CD8-positive, alpha-beta memory T cell (primary cell): ENCODE data around the gene DPY19L1. TPM values are rescaled to one million over a fixed set of nuclear protein-coding genes. Genes with fewer than 3 reads are reported as not detected.
"Not testable (repeated sequence)": the region's sequence is repeated elsewhere in the genome, so short reads cannot be mapped to it uniquely, and the experiment has no call there.

ENCODE experiments used
- CTCF ChIA-PET: fragments of 350-600 bp; sonication (Branson Sonifier 250); formaldehyde crosslinking; loops from one replicate; lab custom pipeline; 2021; ENCODE audit warnings: antibody characterized with exemption; lab: Charles Lee
- POLR2A ChIA-PET: fragments of 350-600 bp; sonication (Branson Sonifier 250); formaldehyde crosslinking; loops from one replicate; lab custom pipeline; 2021; ENCODE audit warnings: antibody characterized with exemption; lab: Charles Lee
- DNase-seq, 5 donors: peaks; one replicate each; pipeline versions ENCODE4 v3.0.0 to v3.0.0-alpha.2; 2020 to 2022; ENCODE audit warnings: mixed read lengths in 1 of 5
- H3K27ac ChIP-seq: one replicate; pipeline ENCODE4 v1.7.0; 2013; ENCODE audit warnings: low read depth, mild to moderate bottlenecking, low read length, moderate library complexity
- H3K27me3 ChIP-seq: 2 replicates; pipeline ENCODE4 v1.7.0; 2013; ENCODE audit warnings: low read length, mild to moderate bottlenecking; ENCODE audit not compliant: insufficient read depth, poor library complexity, severe bottlenecking
- H3K36me3 ChIP-seq: 2 replicates; pipeline ENCODE4 v1.7.0; 2013; ENCODE audit warnings: mild to moderate bottlenecking, low read length, moderate library complexity; ENCODE audit not compliant: insufficient read depth
- H3K4me1 ChIP-seq: 2 replicates; pipeline ENCODE4 v1.7.0; 2013; ENCODE audit warnings: mild to moderate bottlenecking, low read length, moderate library complexity; ENCODE audit not compliant: insufficient read depth
- H3K4me3 ChIP-seq: 2 replicates; pipeline ENCODE4 v1.7.0; 2013; ENCODE audit warnings: mild to moderate bottlenecking, low read length
- H3K9me3 ChIP-seq: 2 replicates; pipeline ENCODE4 v1.7.0; 2013; ENCODE audit warnings: mild to moderate bottlenecking, low read length
- H3K27ac Mint-ChIP-seq, 8 donors: one replicate each; pipeline ENCODE4 v1.8.0; 2020 to 2021; ENCODE audit warnings: mixed read lengths in 8 of 8, mild to moderate bottlenecking in 6 of 8, inconsistent platforms in 3 of 8, moderate library complexity in 3 of 8
- H3K27me3 Mint-ChIP-seq, 2 donors: one replicate each; pipeline ENCODE4 v1.8.0; 2020 to 2021; ENCODE audit warnings: mixed read lengths in 2 of 2, mild to moderate bottlenecking in 1 of 2, moderate library complexity in 1 of 2
- H3K36me3 Mint-ChIP-seq, 3 donors: one replicate each; pipeline ENCODE4 v1.8.0; 2020 to 2021; ENCODE audit warnings: mixed read lengths in 3 of 3, inconsistent platforms in 1 of 3, mild to moderate bottlenecking in 1 of 3
- H3K4me1 Mint-ChIP-seq, 3 donors: one replicate each; pipeline ENCODE4 v1.8.0; 2020 to 2021; ENCODE audit warnings: mixed read lengths in 3 of 3, inconsistent platforms in 1 of 3, mild to moderate bottlenecking in 1 of 3
- H3K4me3 Mint-ChIP-seq, 7 donors: one replicate each; pipeline ENCODE4 v1.8.0; 2020 to 2021; ENCODE audit warnings: mixed read lengths in 7 of 7, mild to moderate bottlenecking in 6 of 7, moderate library complexity in 4 of 7, inconsistent platforms in 2 of 7
- H3K9me3 Mint-ChIP-seq, 5 donors: one replicate each; pipeline ENCODE4 v1.8.0; 2020 to 2022; ENCODE audit warnings: mixed read lengths in 5 of 5, mild to moderate bottlenecking in 3 of 5, moderate library complexity in 2 of 5, inconsistent platforms in 1 of 5
- polyA plus RNA-seq: library from polyadenylated mRNA; unstranded; fragments of 300-500 nt; fragmentation: Illumina TruSeq; gene quantifications from one replicate; pipeline ENCODE4 v1.2.3, GENCODE V29; 2021
- total RNA-seq, 2 experiments: library from RNA; stranded (reverse); gene quantifications; one replicate each; pipeline ENCODE4 v1.2.3, GENCODE V29; 2021

Gene DPY19L1
- total and polyA plus RNA-seq, 3 experiments from 2014 or later: 3.2 to 16.2 (median 15.9) TPM

- H3K9me3 ChIP-seq, DNase-seq, H3K4me1 Mint-ChIP-seq, CTCF ChIA-PET, H3K4me1 ChIP-seq, H3K4me3 ChIP-seq, H3K27ac Mint-ChIP-seq, H3K27me3 ChIP-seq, H3K27ac ChIP-seq, POLR2A ChIA-PET, H3K4me3 Mint-ChIP-seq, H3K36me3 ChIP-seq, H3K36me3 Mint-ChIP-seq: not testable (repeated sequence)
- Mint-ChIP-seq H3K27me3 (peaks cover 10 to 11% of the 10 kb centered on the region in 2 donors), H3K9me3 (peaks cover 7 to 17% (median 13%) of the 10 kb centered on the region in 5 donors)
Observed at GRCh38 chr7:34878944-34879735, 158.1 kb downstream of the DPY19L1 start.

Other genes with a start within 250 kb of the DPY19L1 start
- gene TBX20, start 216.6 kb upstream of the DPY19L1 start, total RNA-seq: not detected
- gene TBX20, start 216.6 kb upstream of the DPY19L1 start, polyA plus RNA-seq: not detected